GM12865 (cell line): ENCODE measurements around the gene OR5I1.
"Not testable (repeated sequence)": the region's sequence is repeated elsewhere in the genome, so short reads cannot be mapped to it uniquely, and the experiment has no call there.

Experiments
- DNase-seq: peaks from one replicate; pipeline ENCODE4 v3.0.0; 2010; ENCODE audit warnings: low read depth
- H3K4me3 ChIP-seq: 2 replicates; pipeline ENCODE4 v1.5.1; 2011; ENCODE audit warnings: mild to moderate bottlenecking, low read depth, low read length, control low read depth
- TF ChIP-seq, protein P1 (sequence below): IDR thresholded peaks from 2 replicates; pipeline ENCODE4 v1.5.1; 2011; ENCODE audit warnings: low read length, control low read depth, low read depth, inconsistent platforms; ENCODE audit not compliant: insufficient read depth; ENCODE audit errors: missing control alignments

The OR5I1 gene

DNA sequence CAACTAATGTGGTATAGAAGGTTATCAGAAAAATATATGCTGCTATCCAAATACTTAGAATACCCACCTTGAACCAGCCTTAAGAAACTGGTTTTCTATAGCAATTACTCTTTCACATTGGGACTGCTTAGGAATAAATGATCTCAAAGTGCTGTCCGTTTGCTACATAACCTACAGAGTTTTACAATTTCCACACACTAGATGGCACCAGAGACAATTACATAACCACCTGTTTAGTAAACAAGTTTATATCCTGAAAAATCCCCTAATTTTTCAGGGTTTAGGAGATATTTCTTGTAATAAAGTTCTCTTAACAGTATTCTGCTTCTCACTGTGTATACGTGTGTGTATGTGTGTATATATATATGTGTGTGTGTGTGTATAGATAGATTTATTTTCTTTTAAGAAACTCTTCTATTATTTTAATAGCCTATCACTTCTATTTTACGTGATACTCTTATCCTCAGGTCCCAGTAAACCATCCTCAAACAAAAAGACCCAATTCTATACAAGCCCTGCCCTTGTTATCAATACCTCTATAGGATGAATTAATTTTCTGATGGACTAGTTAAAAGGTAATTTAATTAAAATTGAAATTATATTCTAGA is 6.7 kb upstream of the OR5I1 start:
- TF ChIP-seq, protein P1, sequence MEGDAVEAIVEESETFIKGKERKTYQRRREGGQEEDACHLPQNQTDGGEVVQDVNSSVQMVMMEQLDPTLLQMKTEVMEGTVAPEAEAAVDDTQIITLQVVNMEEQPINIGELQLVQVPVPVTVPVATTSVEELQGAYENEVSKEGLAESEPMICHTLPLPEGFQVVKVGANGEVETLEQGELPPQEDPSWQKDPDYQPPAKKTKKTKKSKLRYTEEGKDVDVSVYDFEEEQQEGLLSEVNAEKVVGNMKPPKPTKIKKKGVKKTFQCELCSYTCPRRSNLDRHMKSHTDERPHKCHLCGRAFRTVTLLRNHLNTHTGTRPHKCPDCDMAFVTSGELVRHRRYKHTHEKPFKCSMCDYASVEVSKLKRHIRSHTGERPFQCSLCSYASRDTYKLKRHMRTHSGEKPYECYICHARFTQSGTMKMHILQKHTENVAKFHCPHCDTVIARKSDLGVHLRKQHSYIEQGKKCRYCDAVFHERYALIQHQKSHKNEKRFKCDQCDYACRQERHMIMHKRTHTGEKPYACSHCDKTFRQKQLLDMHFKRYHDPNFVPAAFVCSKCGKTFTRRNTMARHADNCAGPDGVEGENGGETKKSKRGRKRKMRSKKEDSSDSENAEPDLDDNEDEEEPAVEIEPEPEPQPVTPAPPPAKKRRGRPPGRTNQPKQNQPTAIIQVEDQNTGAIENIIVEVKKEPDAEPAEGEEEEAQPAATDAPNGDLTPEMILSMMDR = peak; percentile 37
- DNase-seq = peak; percentile 53
- H3K4me3 ChIP-seq = no peak overlapping the region

DNA sequence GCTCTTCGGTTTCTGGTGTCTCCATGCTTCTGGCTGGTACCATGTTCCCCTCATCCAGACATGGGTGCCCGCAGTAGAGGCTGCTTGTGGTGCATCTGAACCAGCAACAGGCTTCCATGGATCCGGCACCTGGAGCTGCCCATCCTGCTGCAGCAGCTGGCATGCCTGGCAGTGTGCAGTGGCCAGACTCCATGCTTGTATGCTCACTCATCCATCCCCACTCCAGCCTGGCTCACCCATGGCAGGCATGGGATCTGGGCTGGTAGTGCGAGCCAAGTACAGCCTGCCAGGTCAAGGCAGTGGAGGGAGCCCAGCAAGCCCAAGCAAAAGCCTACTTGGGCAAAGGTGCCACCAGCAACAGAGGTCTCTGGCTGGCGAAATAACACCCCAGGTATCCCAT is 15.7 kb downstream of the OR5I1 start:
- TF ChIP-seq, protein P1 = no peak
- no peak for DNase-seq
- no peak overlapping the region for H3K4me3 ChIP-seq

DNA sequence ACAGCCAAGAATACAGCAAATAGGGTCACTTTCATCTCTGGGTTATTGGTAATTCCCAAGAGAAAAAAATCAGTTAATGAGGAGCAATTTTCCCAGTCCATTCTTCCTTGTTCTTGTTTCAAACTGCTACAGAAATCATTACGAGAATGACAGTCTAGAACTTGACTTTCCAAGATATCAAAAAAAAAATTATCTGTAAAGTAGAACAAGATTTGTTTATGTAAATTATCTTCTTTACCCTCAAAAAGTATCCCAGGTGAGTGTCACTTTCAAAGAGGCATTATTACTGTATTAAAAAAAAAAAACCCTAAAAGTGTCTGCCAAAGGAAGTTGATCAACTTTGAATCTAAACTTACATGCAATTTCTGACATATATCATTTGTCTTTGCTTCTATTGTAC is 21.7 kb downstream of the OR5I1 start, which contains the start of gene OR5W2:
Gene OR5W2 (minus strand): TSS at position 101 of the 400 bp plus-strand sequence. CDS start 0 bp downstream, at position 101.
- no peak for DNase-seq
- no peak within 1 kb of the TSS for H3K4me3 ChIP-seq
- TF ChIP-seq, protein P1 = no peak

DNA sequence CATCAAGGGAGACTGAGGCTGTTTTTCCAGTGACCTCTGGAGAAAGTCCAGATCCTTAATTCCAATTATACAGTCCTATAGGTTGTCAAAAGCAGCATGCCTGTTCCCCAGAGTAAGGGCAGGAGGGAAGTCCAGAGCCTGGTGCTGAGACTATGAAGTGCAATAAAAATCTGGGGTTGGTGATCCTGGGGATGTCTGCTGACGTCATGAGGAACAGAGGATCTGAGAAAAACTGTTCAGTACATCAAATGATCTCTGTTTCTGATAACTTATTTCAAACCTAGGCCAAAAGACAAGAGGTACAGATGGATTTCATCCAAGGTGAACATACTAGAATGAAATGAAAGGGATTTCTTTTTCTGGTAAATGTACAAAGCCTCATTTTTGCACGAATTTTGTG is 33.9 kb downstream of the OR5I1 start:
- DNase-seq = no peak
- TF ChIP-seq, protein P1 = no peak
- H3K4me3 ChIP-seq = no peak overlapping the region

DNA sequence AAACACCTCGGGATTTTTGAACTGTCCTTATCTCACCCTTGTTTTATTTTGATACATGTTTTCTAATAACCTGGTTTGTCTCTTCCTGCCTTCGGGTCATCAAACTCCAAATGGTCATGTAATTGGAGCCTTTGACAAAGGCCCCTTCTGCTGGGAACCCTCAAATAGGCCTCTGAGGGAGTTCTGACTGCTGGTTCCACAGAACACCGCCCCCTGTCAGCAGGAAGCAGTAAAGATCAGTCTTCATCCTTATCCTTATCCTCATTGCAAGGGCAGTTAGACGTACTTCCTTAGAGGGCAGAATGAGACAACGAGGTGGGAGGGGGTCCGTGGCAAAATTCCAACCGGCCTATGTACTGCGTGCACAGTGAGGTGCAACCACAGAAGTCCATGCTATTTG is 41.0 kb downstream of the OR5I1 start:
- DNase-seq = no peak

DNA sequence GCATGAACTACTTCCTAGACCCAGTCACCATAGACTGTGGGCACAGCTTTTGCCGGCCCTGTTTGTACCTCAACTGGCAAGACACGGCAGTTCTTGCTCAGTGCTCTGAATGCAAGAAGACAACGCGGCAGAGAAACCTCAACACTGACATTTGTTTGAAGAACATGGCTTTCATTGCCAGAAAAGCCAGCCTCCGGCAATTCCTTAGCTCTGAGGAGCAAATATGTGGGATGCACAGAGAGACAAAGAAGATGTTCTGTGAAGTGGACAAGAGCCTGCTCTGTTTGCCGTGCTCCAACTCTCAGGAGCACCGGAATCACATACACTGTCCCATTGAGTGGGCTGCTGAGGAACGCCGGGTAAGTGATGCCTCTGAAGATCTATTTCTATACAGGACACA is 50.7 kb downstream of the OR5I1 start:
- DNase-seq, H3K4me3 ChIP-seq: not testable (repeated sequence)

More for the DNA sequence above, 41.0 kb downstream of the OR5I1 start:
- no peak overlapping the region for H3K4me3 ChIP-seq
- TF ChIP-seq, protein P1 = no peak
